PC-3 (cell line): ENCODE results near the gene PDSS2.

Experiments
- EZH2 ChIP-seq: fragments of 300-600 bp; sonication (generic); IDR thresholded peaks from one replicate; pipeline ENCODE4 v1.6.1; 2017; ENCODE audit warnings: antibody characterized with exemption, mild to moderate bottlenecking, low read length; ENCODE audit not compliant: unreplicated experiment
- TF ChIP-seq, protein P1 (sequence below): fragments of 300-600 bp; sonication (generic); conservative IDR thresholded peaks from 2 replicates; pipeline ENCODE4 v1.5.1; 2017; ENCODE audit warnings: antibody characterized with exemption, low read depth, mild to moderate bottlenecking, low read length

DNA sequence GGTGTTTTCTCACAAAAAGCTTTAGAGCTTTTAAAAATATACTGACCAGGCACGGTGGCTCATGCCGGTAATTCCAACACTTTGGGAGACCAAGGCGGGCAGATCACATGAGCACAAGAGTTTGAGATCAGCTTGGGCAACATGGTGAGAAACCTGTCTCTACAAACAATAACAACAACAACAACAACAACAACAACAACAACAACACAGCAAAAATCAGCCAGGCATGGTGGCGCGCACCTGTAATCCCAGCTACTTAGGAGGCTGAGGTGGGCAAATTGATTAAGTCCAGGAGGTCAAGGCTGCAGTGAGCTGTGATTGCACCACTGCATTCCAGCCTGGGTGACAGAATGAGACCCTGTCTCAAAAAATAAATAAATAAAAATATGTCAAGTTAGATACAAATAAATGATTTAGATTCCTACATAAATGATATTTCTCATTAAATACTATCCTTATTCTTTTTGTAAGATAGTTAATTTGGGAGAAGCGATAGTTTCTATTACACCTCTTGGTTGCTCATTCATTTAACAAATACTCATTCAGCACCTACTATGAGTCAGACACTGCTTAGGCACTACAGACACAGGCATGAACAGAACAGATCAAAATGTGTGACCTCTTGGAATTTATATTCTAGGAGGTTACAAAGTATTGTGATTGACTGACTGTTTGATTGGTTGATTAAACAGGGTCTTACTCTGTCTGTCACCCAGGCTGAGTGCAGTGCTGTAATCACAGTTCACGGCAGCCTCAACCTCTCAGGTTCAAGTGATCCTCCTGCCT is 260.5 kb downstream of the PDSS2 start:
- TF ChIP-seq, protein P1, sequence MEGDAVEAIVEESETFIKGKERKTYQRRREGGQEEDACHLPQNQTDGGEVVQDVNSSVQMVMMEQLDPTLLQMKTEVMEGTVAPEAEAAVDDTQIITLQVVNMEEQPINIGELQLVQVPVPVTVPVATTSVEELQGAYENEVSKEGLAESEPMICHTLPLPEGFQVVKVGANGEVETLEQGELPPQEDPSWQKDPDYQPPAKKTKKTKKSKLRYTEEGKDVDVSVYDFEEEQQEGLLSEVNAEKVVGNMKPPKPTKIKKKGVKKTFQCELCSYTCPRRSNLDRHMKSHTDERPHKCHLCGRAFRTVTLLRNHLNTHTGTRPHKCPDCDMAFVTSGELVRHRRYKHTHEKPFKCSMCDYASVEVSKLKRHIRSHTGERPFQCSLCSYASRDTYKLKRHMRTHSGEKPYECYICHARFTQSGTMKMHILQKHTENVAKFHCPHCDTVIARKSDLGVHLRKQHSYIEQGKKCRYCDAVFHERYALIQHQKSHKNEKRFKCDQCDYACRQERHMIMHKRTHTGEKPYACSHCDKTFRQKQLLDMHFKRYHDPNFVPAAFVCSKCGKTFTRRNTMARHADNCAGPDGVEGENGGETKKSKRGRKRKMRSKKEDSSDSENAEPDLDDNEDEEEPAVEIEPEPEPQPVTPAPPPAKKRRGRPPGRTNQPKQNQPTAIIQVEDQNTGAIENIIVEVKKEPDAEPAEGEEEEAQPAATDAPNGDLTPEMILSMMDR = no peak
- no peak for TF ChIP-seq EZH2
